ENCODE results near the gene NUTF2.

Gene NUTF2

DNA sequence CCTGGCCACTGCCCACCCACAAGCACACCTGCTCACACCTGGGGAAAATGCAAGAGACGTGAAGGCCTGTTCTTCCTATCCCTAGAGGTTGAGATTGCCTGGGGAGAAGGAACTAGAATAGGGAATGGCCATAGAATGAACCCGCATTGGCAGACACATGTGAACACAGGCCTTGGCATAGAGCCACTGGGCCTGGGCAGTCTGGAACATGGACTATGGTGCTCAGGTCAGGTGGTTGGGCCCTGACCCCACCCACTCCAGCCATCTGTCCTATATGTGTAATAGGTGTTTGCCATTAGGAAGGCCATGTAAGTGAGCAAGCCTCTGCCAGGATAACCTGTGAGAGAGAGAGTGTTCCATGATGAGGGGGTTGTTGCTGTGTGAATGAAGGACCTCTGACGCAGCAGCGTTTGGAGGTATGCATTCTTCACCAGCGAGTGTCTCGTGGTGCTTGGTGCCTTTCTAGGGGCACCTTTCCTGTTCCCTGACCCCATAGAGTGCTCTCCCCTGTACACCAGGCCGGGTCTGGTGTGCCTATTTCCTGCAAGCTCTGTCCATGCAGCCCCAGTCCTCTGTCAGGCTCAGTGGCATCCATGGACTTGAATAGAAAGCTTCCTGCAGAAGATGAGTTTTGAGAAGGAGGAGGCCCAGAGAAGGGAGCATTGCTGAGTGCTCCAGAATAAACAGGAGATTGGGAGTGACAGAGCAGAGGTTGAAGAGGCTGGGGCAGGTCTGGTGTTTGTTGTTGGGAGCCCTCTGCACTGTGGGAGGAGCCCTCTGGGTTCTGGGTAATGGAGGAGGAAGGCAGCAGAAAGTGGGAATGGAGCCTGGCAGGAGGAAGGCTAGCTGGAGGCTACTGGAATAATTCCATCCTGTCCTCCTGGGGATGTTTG is 69.3 kb downstream of the NUTF2 start:
- no peak for DNase-seq (ENCODE audit: low spot score)
- H3K9ac ChIP-seq (ENCODE audit: low read depth, low read length, poor library complexity) = peak overlapping the region; percentile 12
- peaks cover 0 to 2% of the 10 kb centered on the region in 2 donors for H3K4me1 ChIP-seq (ENCODE audit: control insufficient read depth in 2 of 2, insufficient read depth in 1 of 2, low read depth in 1 of 2, low read length in 2 of 2)
- H2BK5ac ChIP-seq (ENCODE audit: low read length) = no peak overlapping the region
- peaks cover 25% of the 10 kb centered on the region for H3K79me1 ChIP-seq (ENCODE audit: low read depth, low read length)
- H2AK5ac ChIP-seq (ENCODE audit: low read depth, low read length) = no peak overlapping the region
- H3K36me3 ChIP-seq (replicated peaks in 1 of 2; ENCODE audit: control insufficient read depth in 2 of 2, insufficient read depth in 2 of 2, low read length in 2 of 2) = peaks cover 16 to 51% of the 10 kb centered on the region in 2 donors
- no peak overlapping the region for H2BK120ac ChIP-seq (ENCODE audit: low read depth, low read length)
- H2BK12ac ChIP-seq (ENCODE audit: low read length) = no peak overlapping the region
- no peak overlapping the region for H4K91ac ChIP-seq (ENCODE audit: low read depth, low read length, poor library complexity)
- no peak overlapping the region for H2BK15ac ChIP-seq (ENCODE audit: low read length)
- no peaks in the 10 kb centered on the region for H3K27me3 ChIP-seq (ENCODE audit: control insufficient read depth in 3 of 3, insufficient read depth in 3 of 3, low read depth in 1 of 3, low read length in 3 of 3)
- no peak overlapping the region for H4K8ac ChIP-seq (ENCODE audit: low read depth, low read length)
- no peak overlapping the region for H3K4me2 ChIP-seq (ENCODE audit: insufficient read depth, low read length, poor library complexity, severe bottlenecking)
- no CpG with 5 or more reads among the region's 7 CpGs for WGBS, 2 donors (ENCODE audit: extremely low coverage in 2 of 2, insufficient read length in 2 of 2, insufficient replicate concordance in 1 of 2)
- no peak overlapping the region for H3K4ac ChIP-seq (ENCODE audit: low read length)
- H3K27ac ChIP-seq (replicated peaks; ENCODE audit: low read length) = no peak overlapping the region
- H3K14ac ChIP-seq (ENCODE audit: low read length) = no peak overlapping the region
- H2AFZ ChIP-seq (ENCODE audit: low read length) = no peak overlapping the region
- no peak overlapping the region for H3K18ac ChIP-seq (ENCODE audit: low read length)
- H3K4me3 ChIP-seq (ENCODE audit: low read length in 2 of 2) = no peak overlapping the region
- no peak overlapping the region for H3K23ac ChIP-seq (ENCODE audit: low read depth, low read length, poor library complexity)
- no peaks in the 10 kb centered on the region for H3K9me3 ChIP-seq (replicated peaks in 1 of 2; ENCODE audit: control insufficient read depth in 2 of 2, insufficient read depth in 1 of 2, low read depth in 1 of 2, low read length in 2 of 2)

DNA sequence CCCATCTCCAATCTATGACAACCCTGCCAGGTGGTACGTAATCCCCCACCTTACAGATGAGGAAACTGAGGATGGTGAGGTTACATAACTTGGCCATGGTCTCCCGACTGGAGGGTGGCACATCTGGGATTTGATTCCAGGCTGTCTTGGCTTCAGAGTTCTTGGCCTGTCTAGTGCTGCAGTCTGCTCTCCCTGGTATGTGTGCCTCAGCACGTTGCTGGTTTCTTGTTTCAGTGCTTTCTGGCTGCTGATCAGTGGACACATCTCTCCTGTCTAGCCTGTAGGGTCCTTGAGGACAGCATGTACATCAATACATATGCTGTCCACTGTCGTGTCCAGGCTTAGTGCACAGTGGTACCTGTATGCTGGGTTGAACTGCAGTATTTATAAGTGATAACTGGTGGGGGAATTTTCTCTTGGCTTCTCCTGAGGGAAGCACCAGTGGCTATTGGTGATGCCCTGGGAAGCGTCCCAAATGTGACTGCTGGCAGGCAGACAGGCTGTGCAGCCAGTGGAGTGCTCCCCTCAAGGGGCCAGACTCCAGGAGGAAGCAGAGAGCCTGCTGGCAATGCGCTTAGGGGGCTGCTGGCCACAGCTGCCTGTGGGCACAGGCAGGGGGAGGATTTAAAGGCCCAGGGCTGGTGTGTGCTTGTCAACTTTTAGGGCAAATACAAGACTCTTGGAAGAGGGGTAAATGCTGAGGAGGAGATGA is 70.6 kb downstream of the NUTF2 start:
- no peak overlapping the region for H2BK120ac ChIP-seq (ENCODE audit: low read depth, low read length)
- no peak overlapping the region for H3K4ac ChIP-seq (ENCODE audit: low read length)
- H3K9me3 ChIP-seq (replicated peaks in 1 of 2; ENCODE audit: control insufficient read depth in 2 of 2, insufficient read depth in 1 of 2, low read depth in 1 of 2, low read length in 2 of 2) = no peaks in the 10 kb centered on the region
- no peak overlapping the region for H2AFZ ChIP-seq (ENCODE audit: low read length)
- H4K8ac ChIP-seq (ENCODE audit: low read depth, low read length) = peak overlapping the region; percentile 65
- H3K14ac ChIP-seq (ENCODE audit: low read length) = peak overlapping the region; percentile 17
- WGBS, 2 donors (ENCODE audit: extremely low coverage in 2 of 2, insufficient read length in 2 of 2, insufficient replicate concordance in 1 of 2) = no CpG with 5 or more reads among the region's 6 CpGs
- no peak overlapping the region for H3K18ac ChIP-seq (ENCODE audit: low read length)
- no peak overlapping the region for H3K23ac ChIP-seq (ENCODE audit: low read depth, low read length, poor library complexity)
- peaks cover 25% of the 10 kb centered on the region for H3K79me1 ChIP-seq (ENCODE audit: low read depth, low read length)
- H3K27ac ChIP-seq (replicated peaks; ENCODE audit: low read length) = no peak overlapping the region
- H2BK15ac ChIP-seq (ENCODE audit: low read length) = no peak overlapping the region
- no peak overlapping the region for H2AK5ac ChIP-seq (ENCODE audit: low read depth, low read length)
- no peaks in the 10 kb centered on the region for H3K27me3 ChIP-seq (ENCODE audit: control insufficient read depth in 3 of 3, insufficient read depth in 3 of 3, low read depth in 1 of 3, low read length in 3 of 3)
- H3K4me2 ChIP-seq (ENCODE audit: insufficient read depth, low read length, poor library complexity, severe bottlenecking) = no peak overlapping the region
- no peak for DNase-seq (ENCODE audit: low spot score)
- no peak overlapping the region for H3K9ac ChIP-seq (ENCODE audit: low read depth, low read length, poor library complexity)
- H2BK12ac ChIP-seq (ENCODE audit: low read length) = no peak overlapping the region
- H3K36me3 ChIP-seq (replicated peaks in 1 of 2; ENCODE audit: control insufficient read depth in 2 of 2, insufficient read depth in 2 of 2, low read length in 2 of 2) = peaks cover 14 to 40% of the 10 kb centered on the region in 2 donors
- H4K91ac ChIP-seq (ENCODE audit: low read depth, low read length, poor library complexity) = no peak overlapping the region
- no peak overlapping the region for H2BK5ac ChIP-seq (ENCODE audit: low read length)
- peaks cover 0 to 2% of the 10 kb centered on the region in 2 donors for H3K4me1 ChIP-seq (ENCODE audit: control insufficient read depth in 2 of 2, insufficient read depth in 1 of 2, low read depth in 1 of 2, low read length in 2 of 2)
- no peak overlapping the region for H3K4me3 ChIP-seq (ENCODE audit: low read length in 2 of 2)

- WGBS, 2 donors (ENCODE audit: extremely low coverage in 2 of 2, insufficient read length in 2 of 2, insufficient replicate concordance in 1 of 2) = no CpG with 5 or more reads among the region's 4 CpGs
- H3K27ac ChIP-seq (replicated peaks; ENCODE audit: low read length) = no peak overlapping the region
- H3K4me2 ChIP-seq (ENCODE audit: insufficient read depth, low read length, poor library complexity, severe bottlenecking) = no peak overlapping the region
Measured at GRCh38 chr16:67917852-67918236, 71.1 kb downstream of the NUTF2 start.

GRCh38 chr16:67919622-67920221 is 73.0 kb downstream of the NUTF2 start:
- Histone ChIP-seq H3K4me1 (ENCODE audit: control insufficient read depth in 2 of 2, insufficient read depth in 1 of 2, low read depth in 1 of 2, low read length in 2 of 2) (peaks cover 0 to 2% of the 10 kb centered on the region in 2 donors), H3K27me3 (ENCODE audit: control insufficient read depth in 3 of 3, insufficient read depth in 3 of 3, low read depth in 1 of 3, low read length in 3 of 3) (no peaks in the 10 kb centered on the region), H3K27ac (replicated peaks; ENCODE audit: low read length) (no peak overlapping the region), H3K9me3 (replicated peaks in 1 of 2; ENCODE audit: control insufficient read depth in 2 of 2, insufficient read depth in 1 of 2, low read depth in 1 of 2, low read length in 2 of 2) (no peaks in the 10 kb centered on the region), H4K8ac (ENCODE audit: low read depth, low read length) (no peak overlapping the region), H3K36me3 (replicated peaks in 1 of 2; ENCODE audit: control insufficient read depth in 2 of 2, insufficient read depth in 2 of 2, low read length in 2 of 2) (peaks cover 17 to 58% of the 10 kb centered on the region in 2 donors), H2AK5ac (ENCODE audit: low read depth, low read length) (no peak overlapping the region), H3K23ac (ENCODE audit: low read depth, low read length, poor library complexity) (no peak overlapping the region), H2AFZ (ENCODE audit: low read length) (no peak overlapping the region), H3K9ac (ENCODE audit: low read depth, low read length, poor library complexity) (peak overlapping the region; percentile 30), H3K18ac (ENCODE audit: low read length) (no peak overlapping the region), H3K4me2 (ENCODE audit: insufficient read depth, low read length, poor library complexity, severe bottlenecking) (no peak overlapping the region), H3K4me3 (ENCODE audit: low read length in 2 of 2) (peak overlapping the region in 1 of 2 donors; percentile 49), H3K4ac (ENCODE audit: low read length) (no peak overlapping the region), H3K79me1 (ENCODE audit: low read depth, low read length) (peaks cover 29% of the 10 kb centered on the region), H2BK120ac (ENCODE audit: low read depth, low read length) (no peak overlapping the region), H2BK12ac (ENCODE audit: low read length) (no peak overlapping the region), H2BK15ac (ENCODE audit: low read length) (no peak overlapping the region), H3K14ac (ENCODE audit: low read length) (peak overlapping the region; percentile 14), H2BK5ac (ENCODE audit: low read length) (no peak overlapping the region), H4K91ac (ENCODE audit: low read depth, low read length, poor library complexity) (no peak overlapping the region)
- no CpG with 5 or more reads among the region's 6 CpGs for WGBS, 2 donors (ENCODE audit: extremely low coverage in 2 of 2, insufficient read length in 2 of 2, insufficient replicate concordance in 1 of 2)
- DNase-seq (ENCODE audit: low spot score) = no peak

More at GRCh38 chr16:67917852-67918236, 71.1 kb downstream of the NUTF2 start:
- Histone ChIP-seq H3K79me1 (ENCODE audit: low read depth, low read length) (peaks cover 25% of the 10 kb centered on the region), H3K4ac (ENCODE audit: low read length) (no peak overlapping the region), H2BK15ac (ENCODE audit: low read length) (no peak overlapping the region), H3K14ac (ENCODE audit: low read length) (no peak overlapping the region), H2BK120ac (ENCODE audit: low read depth, low read length) (no peak overlapping the region), H3K18ac (ENCODE audit: low read length) (no peak overlapping the region), H3K4me1 (ENCODE audit: control insufficient read depth in 2 of 2, insufficient read depth in 1 of 2, low read depth in 1 of 2, low read length in 2 of 2) (peaks cover 0 to 2% of the 10 kb centered on the region in 2 donors), H2AK5ac (ENCODE audit: low read depth, low read length) (no peak overlapping the region), H2BK5ac (ENCODE audit: low read length) (no peak overlapping the region), H3K27me3 (ENCODE audit: control insufficient read depth in 3 of 3, insufficient read depth in 3 of 3, low read depth in 1 of 3, low read length in 3 of 3) (no peaks in the 10 kb centered on the region), H3K23ac (ENCODE audit: low read depth, low read length, poor library complexity) (no peak overlapping the region), H3K36me3 (replicated peaks in 1 of 2; ENCODE audit: control insufficient read depth in 2 of 2, insufficient read depth in 2 of 2, low read length in 2 of 2) (peaks cover 14 to 44% of the 10 kb centered on the region in 2 donors), H3K4me3 (ENCODE audit: low read length in 2 of 2) (no peak overlapping the region), H2AFZ (ENCODE audit: low read length) (no peak overlapping the region), H3K9me3 (replicated peaks in 1 of 2; ENCODE audit: control insufficient read depth in 2 of 2, insufficient read depth in 1 of 2, low read depth in 1 of 2, low read length in 2 of 2) (no peaks in the 10 kb centered on the region), H2BK12ac (ENCODE audit: low read length) (no peak overlapping the region), H4K8ac (ENCODE audit: low read depth, low read length) (no peak overlapping the region), H3K9ac (ENCODE audit: low read depth, low read length, poor library complexity) (no peak overlapping the region), H4K91ac (ENCODE audit: low read depth, low read length, poor library complexity) (no peak overlapping the region)
- DNase-seq (ENCODE audit: low spot score) = no peak

Measured in neuronal stem cell (in vitro differentiated cells).